Colonic mucosa (tissue), 4 donors: Measurements from ENCODE around the gene ABCC5. TPM values are rescaled to one million over a fixed set of nuclear protein-coding genes. Genes with fewer than 3 reads are reported as not detected.
"Not testable (repeated sequence)": the region's sequence is repeated elsewhere in the genome, so short reads cannot be mapped to it uniquely, and the experiment has no call there.

Source experiments
- DNase-seq: peaks from one replicate; pipeline ENCODE4 v3.0.0-alpha.2; 2020
- H3K27ac ChIP-seq: fragments of 200-600 bp; one replicate; pipeline ENCODE4 v1.8.0; 2021
- H3K27me3 ChIP-seq: fragments of 200-600 bp; one replicate; pipeline ENCODE4 v1.8.0; 2021
- H3K36me3 ChIP-seq: fragments of 200-600 bp; one replicate; pipeline ENCODE4 v1.8.0; 2021
- H3K4me1 ChIP-seq: fragments of 200-600 bp; one replicate; pipeline ENCODE4 v1.8.0; 2021; ENCODE audit warnings: mild to moderate bottlenecking
- H3K4me3 ChIP-seq: fragments of 200-600 bp; one replicate; pipeline ENCODE4 v1.8.0; 2021
- H3K9ac ChIP-seq, 2 donors: one replicate each; pipeline ENCODE4 v1.7.0; 2013; ENCODE audit warnings: control low read depth in 2 of 2, low read depth in 2 of 2, low read length in 2 of 2
- H3K9me3 ChIP-seq: fragments of 200-600 bp; one replicate; pipeline ENCODE4 v1.8.0; 2021
- CTCF ChIP-seq: fragments of 200-600 bp; IDR thresholded peaks from one replicate; pipeline ENCODE4 v1.8.0; 2022; ENCODE audit warnings: antibody characterized with exemption, mild to moderate bottlenecking
- intact Hi-C: fragments of 100-400 bp; cut with DNase I; formaldehyde crosslinking; loops from one replicate; pipeline ENCODE4 v1.14.1; 2022
- total RNA-seq, 2 donors: library from RNA; stranded (reverse); fragmentation: NEBNext Ultra II Directional in 1 of 2; extraction: Animal tissue kit (Norgen Biotek cat#: 25700) in 1 of 2; gene quantifications; one replicate each; pipeline ENCODE4 v1.2.1, GENCODE V29; 2021
- donor health status: healthy.
- donor health status: DM: no; HTN: no; CAD: no.
- donor health status: DM: no; HTN: no; CAD: no.

Gene ABCC5
- total RNA-seq, 2 donors from 2014 or later = 15.1 to 16.6 TPM

- Histone ChIP-seq H3K9me3 (no peaks in the 10 kb centered on the region), H3K36me3 (no peaks in the 10 kb centered on the region), H3K27ac (no peak overlapping the region), H3K4me3 (no peak overlapping the region), H3K4me1 (no peaks in the 10 kb centered on the region), H3K9ac (no peak overlapping the region), H3K27me3 (no peaks in the 10 kb centered on the region)
- no peak for TF ChIP-seq CTCF
- no peak for DNase-seq
- intact Hi-C loops = no loop called here
Observed at GRCh38 chr3:184039414-184039813, 21.7 kb upstream of the ABCC5 start.

- H3K9ac ChIP-seq, H3K27ac ChIP-seq, H3K27me3 ChIP-seq, H3K36me3 ChIP-seq, DNase-seq, H3K4me1 ChIP-seq, intact Hi-C loops, H3K4me3 ChIP-seq, H3K9me3 ChIP-seq: not testable (repeated sequence)
Observed at GRCh38 chr3:184038307-184038706, 20.6 kb upstream of the ABCC5 start.

GRCh38 chr3:184037816-184038215 is 20.1 kb upstream of the ABCC5 start:
- no peak overlapping the region for H3K9ac ChIP-seq
- TF ChIP-seq CTCF = no peak
- no peaks in the 10 kb centered on the region for H3K9me3 ChIP-seq
- no peak for DNase-seq
- no peaks in the 10 kb centered on the region for H3K27me3 ChIP-seq
- no peak overlapping the region for H3K27ac ChIP-seq
- no peaks in the 10 kb centered on the region for H3K4me1 ChIP-seq
- no peak overlapping the region for H3K4me3 ChIP-seq
- H3K36me3 ChIP-seq = no peaks in the 10 kb centered on the region
- intact Hi-C loops = no loop called here

GRCh38 chr3:184031187-184031792 is 13.6 kb upstream of the ABCC5 start, which contains the start of gene HTR3D:
Gene HTR3D, plus strand, starts transcription at chr3:184031742. Its CDS starts 0 bp downstream, at chr3:184031742.
- no peaks in the 10 kb centered on the region for H3K4me1 ChIP-seq
- no peak for DNase-seq
- no peak for TF ChIP-seq CTCF
- no peaks in the 10 kb centered on the region for H3K27me3 ChIP-seq
- H3K27ac ChIP-seq = no peak within 1 kb of the TSS
- H3K9me3 ChIP-seq = no peaks in the 10 kb centered on the region
- no peak within 1 kb of the TSS for H3K4me3 ChIP-seq
- H3K36me3 ChIP-seq = no peaks in the 10 kb centered on the region
- no peak within 1 kb of the TSS for H3K9ac ChIP-seq
- intact Hi-C loops = no loop called here

GRCh38 chr3:184030536-184030935 is 12.9 kb upstream of the ABCC5 start:
- TF ChIP-seq CTCF = no peak
- H3K4me1 ChIP-seq = no peaks in the 10 kb centered on the region
- no peaks in the 10 kb centered on the region for H3K9me3 ChIP-seq
- intact Hi-C loops = no loop called here
- no peak overlapping the region for H3K27ac ChIP-seq
- DNase-seq = no peak
- no peaks in the 10 kb centered on the region for H3K27me3 ChIP-seq
- no peak overlapping the region for H3K4me3 ChIP-seq
- H3K36me3 ChIP-seq = no peaks in the 10 kb centered on the region
- no peak overlapping the region for H3K9ac ChIP-seq

GRCh38 chr3:184029443-184029842 is 11.8 kb upstream of the ABCC5 start:
- TF ChIP-seq CTCF = no peak
- Histone ChIP-seq H3K4me3 (no peak overlapping the region), H3K9me3 (no peaks in the 10 kb centered on the region), H3K9ac (no peak overlapping the region), H3K36me3 (no peaks in the 10 kb centered on the region), H3K27me3 (no peaks in the 10 kb centered on the region), H3K27ac (no peak overlapping the region), H3K4me1 (no peaks in the 10 kb centered on the region)
- intact Hi-C loops = no loop called here
- no peak for DNase-seq

GRCh38 chr3:184028275-184028890 is 10.7 kb upstream of the ABCC5 start:
- H3K4me3 ChIP-seq, DNase-seq, H3K36me3 ChIP-seq, H3K27ac ChIP-seq, H3K9ac ChIP-seq, H3K27me3 ChIP-seq, H3K4me1 ChIP-seq, H3K9me3 ChIP-seq, intact Hi-C loops: not testable (repeated sequence)

GRCh38 chr3:184025256-184025655 is 7.6 kb upstream of the ABCC5 start:
- H3K9me3 ChIP-seq, H3K4me3 ChIP-seq, H3K27ac ChIP-seq, H3K9ac ChIP-seq, intact Hi-C loops, DNase-seq, H3K4me1 ChIP-seq, H3K36me3 ChIP-seq, H3K27me3 ChIP-seq: not testable (repeated sequence)
